T47D (cell line): ENCODE data around the gene SDE2.
A peak's percentile ranks its signal among the peaks of the same experiment; 100 is the strongest.
"Not testable (repeated sequence)": the region's sequence is repeated elsewhere in the genome, so short reads cannot be mapped to it uniquely, and the experiment has no call there.

Source experiments
- DNase-seq, 2 experiments: peaks; one replicate each; pipeline versions ENCODE4 v3.0.0 to v3.0.0-alpha.2; 2011 to 2012; ENCODE audit warnings: low read depth in 1 of 2, low spot score in 1 of 2
- JUND ChIP-seq: IDR thresholded peaks from 2 replicates; pipeline ENCODE4 v1.6.1; 2012; ENCODE audit warnings: low read depth
- in situ Hi-C: cut with HindIII; loops from 2 replicates; pipeline ENCODE4 v1.10.0; 2016; ENCODE audit warnings: low sequenced_read_pairs, low pct_unique_long_range_greater_than_20kb

The SDE2 gene

DNA sequence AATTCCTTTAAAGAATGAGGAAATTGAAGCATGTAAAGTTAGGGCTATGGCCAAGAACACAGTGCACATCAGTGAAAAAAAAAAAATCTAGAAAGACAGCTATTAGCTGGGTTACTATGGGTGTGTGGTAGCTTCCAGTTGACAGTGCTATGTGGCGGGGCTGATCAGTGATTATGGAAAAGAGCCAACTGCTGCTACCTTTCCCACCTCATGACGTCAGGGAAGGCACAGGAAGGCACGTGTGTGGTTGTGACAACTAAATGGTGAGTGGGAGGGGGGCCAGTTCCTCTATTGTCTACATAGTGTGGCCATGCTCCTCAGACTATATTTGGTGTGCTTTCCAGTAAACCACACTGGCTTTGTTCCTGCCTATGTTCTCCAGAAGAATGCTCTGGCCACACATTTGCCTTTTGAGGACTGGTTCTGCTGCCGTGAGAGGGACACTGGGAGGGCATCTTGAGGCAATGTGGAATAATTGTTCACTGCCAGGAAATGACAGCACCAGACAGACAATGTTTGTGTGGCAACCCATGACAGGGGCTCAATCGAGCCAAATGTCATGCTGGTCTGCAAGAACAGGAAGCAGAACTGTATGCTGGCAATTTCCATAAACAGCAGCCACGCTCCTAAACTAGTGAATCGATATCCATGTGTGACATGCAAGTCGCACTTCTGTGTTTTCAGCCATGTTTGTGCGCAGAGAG lies 3.0 kb upstream of the SDE2 start:
- peak in 1 of 2 experiments; percentile 46 for DNase-seq
- TF ChIP-seq JUND: no peak
- in situ Hi-C loops: no loop called here

- in situ Hi-C loops: no loop called here
- no peak for TF ChIP-seq JUND
- DNase-seq: no peak
Measured at GRCh38 chr1:226001088-226001487, 1.9 kb upstream of the SDE2 start.

GRCh38 chr1:226000493-226001081 lies 1.4 kb upstream of the SDE2 start:
- in situ Hi-C loops, DNase-seq: not testable (repeated sequence)

DNA sequence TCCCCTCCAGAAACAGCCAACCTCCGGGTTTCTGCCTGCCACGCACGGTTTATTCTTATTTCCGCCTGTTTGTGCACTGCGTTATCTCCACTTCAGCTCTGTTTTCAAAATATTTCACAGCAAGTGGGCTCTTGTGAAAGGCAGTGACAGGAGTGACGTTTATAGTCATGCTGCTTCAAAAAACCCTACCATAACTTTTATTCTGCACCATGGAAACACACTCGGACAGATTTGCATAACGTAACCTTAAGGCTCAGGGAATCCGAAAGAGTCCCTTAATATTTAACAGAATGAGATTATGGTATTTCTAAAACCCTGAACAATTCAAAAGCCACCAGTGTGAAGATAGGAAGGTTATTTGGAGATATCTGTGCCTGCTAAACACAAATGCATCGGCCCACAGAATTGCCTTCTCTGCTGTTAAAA lies 782 bp upstream of the SDE2 start:
- in situ Hi-C loops: no loop called here
- no peak for DNase-seq
- no peak for TF ChIP-seq JUND

- DNase-seq: peak; percentile 31 to 35
- no peak for TF ChIP-seq JUND
- in situ Hi-C loops: no loop called here
Measured at GRCh38 chr1:225998560-225999226, 450 bp downstream of the SDE2 start.

GRCh38 chr1:225996946-225997545 lies 2.1 kb downstream of the SDE2 start:
- no peak for TF ChIP-seq JUND
- no peak for DNase-seq
- in situ Hi-C loops: no loop called here

DNA sequence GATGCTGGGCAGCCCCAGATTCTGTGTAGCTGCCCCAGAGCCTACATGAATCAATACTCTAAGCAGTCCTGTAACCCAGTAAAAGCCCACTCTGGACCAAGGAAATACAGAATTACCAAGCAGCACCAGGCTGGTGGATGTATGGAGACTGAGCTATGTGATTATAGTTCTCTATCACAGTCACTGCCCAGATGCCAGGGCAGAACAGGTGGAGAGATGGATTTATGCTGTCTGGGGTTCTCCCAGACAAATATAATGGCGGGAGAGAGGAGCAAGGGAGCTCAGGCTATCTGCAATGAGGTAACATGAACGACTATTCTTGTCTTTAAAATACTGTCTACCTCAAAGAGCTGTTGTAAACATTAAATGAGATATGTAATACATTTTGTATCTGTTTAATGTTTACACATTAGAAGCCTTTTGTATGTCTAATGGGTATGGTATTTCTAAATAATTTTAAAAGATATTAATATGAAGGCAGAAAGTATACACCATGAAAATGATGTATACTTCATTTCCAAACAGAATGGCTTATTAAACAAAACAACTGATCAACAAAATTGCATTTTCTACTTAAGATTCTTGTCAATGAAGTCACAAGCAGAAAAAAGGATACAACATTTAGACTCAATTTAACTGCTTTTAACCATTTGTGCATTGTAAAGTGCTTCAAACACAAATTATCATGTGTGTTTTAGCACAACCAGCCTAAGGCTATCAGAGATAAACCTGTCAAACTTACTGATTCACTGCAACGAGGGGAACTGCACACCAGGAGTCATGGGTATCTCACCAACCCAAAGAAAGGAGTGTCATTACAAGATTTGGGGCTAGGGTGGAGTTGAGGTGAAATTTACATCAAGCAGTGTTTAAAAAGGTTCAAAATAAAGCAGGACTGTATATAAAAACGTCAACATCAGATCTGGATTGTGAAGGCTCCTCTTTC lies 3.0 kb downstream of the SDE2 start:
- in situ Hi-C loops: no loop called here
- DNase-seq: no peak
- no peak for TF ChIP-seq JUND

GRCh38 chr1:225990705-225991464 lies 8.3 kb downstream of the SDE2 start:
- no peak for TF ChIP-seq JUND
- DNase-seq: no peak
- in situ Hi-C loops: no loop called here

DNA sequence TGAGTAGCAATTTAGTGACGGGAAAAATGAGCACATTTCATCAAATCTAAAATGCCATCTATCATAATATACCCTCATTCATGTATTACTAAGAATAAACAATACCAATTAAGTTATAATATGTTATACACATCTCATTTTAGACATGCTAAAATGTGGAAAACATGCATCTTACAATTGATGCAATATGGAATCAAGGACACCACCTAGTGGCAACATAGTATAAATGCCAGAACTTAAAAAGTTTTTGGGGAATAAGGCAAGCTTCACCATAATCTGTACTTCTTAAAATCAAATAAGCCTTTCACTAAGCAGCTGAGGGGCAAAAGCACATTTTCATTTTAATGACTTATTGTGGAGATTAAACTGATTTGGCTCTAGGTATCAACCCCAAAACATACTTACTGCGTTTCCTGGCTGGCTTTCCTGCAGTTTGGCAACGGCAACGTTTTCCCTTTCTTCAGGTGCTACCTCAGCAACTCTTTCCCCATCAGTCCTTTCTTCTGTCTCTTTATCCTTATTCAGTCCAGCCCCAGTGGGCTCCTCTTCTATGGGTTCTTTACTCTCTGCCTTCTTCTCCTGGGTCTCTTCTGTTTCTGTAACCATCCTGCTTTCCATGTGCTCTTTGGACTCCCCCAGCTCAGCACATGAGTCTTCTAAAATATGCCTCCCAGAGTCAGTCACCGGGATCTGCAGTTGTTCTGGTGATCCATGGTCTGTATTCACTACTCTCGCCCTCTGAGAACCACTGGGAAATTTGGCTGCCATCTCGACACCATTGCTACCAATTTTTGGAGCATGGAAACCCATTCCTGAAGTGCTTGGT lies 11.4 kb downstream of the SDE2 start:
- DNase-seq: peak in 1 of 2 experiments; percentile 64
- TF ChIP-seq JUND: no peak
- in situ Hi-C loops: no loop called here

DNA sequence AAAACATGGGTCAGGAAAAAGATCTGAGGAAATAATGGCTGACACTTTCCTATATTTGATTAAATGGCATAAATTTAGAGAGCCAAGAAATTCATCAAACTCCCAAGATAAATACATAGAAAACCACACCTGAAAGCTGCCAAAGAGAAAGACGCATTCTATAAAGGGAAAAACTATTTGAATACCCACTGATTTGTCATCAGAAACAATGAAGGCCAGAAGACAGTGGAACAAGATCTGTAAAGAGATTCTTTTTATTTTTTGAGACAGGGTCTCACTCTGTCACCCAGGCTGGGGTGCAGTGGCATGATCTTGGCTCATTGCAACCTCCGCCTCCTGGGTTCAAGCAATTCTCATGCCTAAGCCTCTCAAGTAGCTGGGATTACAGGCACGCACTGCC lies 17.4 kb downstream of the SDE2 start:
- no peak for TF ChIP-seq JUND
- in situ Hi-C loops: no loop called here
- no peak for DNase-seq
